GM19238 (cell line): Measurements from ENCODE around the gene RAB11A.

ENCODE experiments used
- DNase-seq: peaks from one replicate; pipeline ENCODE4 v3.0.0; 2011; ENCODE audit warnings: low spot score; ENCODE audit not compliant: insufficient read length

The RAB11A gene

GRCh38 chr15:65885668-65886218 is 16.5 kb downstream of the RAB11A start:
- no peak for DNase-seq

- no peak for DNase-seq
Measured at GRCh38 chr15:65887565-65887964, 18.3 kb downstream of the RAB11A start.

GRCh38 chr15:65888981-65889380 is 19.7 kb downstream of the RAB11A start:
- DNase-seq: no peak

- DNase-seq: no peak
Measured at GRCh38 chr15:65893060-65893459, 23.8 kb downstream of the RAB11A start.

GRCh38 chr15:65896236-65896635 is 26.9 kb downstream of the RAB11A start:
- no peak for DNase-seq

GRCh38 chr15:65900488-65900887 is 31.2 kb downstream of the RAB11A start:
- DNase-seq: no peak

GRCh38 chr15:65901336-65901735 is 32.0 kb downstream of the RAB11A start:
- DNase-seq: no peak

GRCh38 chr15:65901836-65902235 is 32.5 kb downstream of the RAB11A start:
- DNase-seq: no peak

GRCh38 chr15:65902373-65902772 is 33.1 kb downstream of the RAB11A start:
- peak; percentile 64 for DNase-seq

- DNase-seq: no peak
Measured at GRCh38 chr15:65903296-65904073, 34.2 kb downstream of the RAB11A start.

GRCh38 chr15:65904301-65904700 is 35.0 kb downstream of the RAB11A start:
- DNase-seq: no peak

GRCh38 chr15:65906396-65906795 is 37.1 kb downstream of the RAB11A start:
- DNase-seq: no peak

- no peak for DNase-seq
Measured at GRCh38 chr15:65907661-65908060, 38.4 kb downstream of the RAB11A start.

GRCh38 chr15:65908876-65909275 is 39.6 kb downstream of the RAB11A start:
- no peak for DNase-seq

GRCh38 chr15:65909831-65910230 is 40.5 kb downstream of the RAB11A start:
- no peak for DNase-seq

- no peak for DNase-seq
Measured at GRCh38 chr15:65910341-65910740, 41.0 kb downstream of the RAB11A start.

GRCh38 chr15:65912235-65912634 is 42.9 kb downstream of the RAB11A start:
- no peak for DNase-seq

- no peak for DNase-seq
Measured at GRCh38 chr15:65913631-65914199, 44.4 kb downstream of the RAB11A start.

GRCh38 chr15:65914386-65914785 is 45.1 kb downstream of the RAB11A start:
- DNase-seq: no peak

GRCh38 chr15:65914981-65915925 is 46.0 kb downstream of the RAB11A start:
- no peak for DNase-seq

GRCh38 chr15:65916041-65916663 is 46.9 kb downstream of the RAB11A start:
- DNase-seq: no peak
